DND-41 (cell line): ENCODE results near the gene CDH23.

ENCODE experiments used
- ATAC-seq: fragments of 200-7000 bp; cut with Tn5 transposase; 3 replicates; pipeline ENCODE4 v1.9.1; 2021; ENCODE audit warnings: low read depth; ENCODE audit not compliant: insufficient read depth
- DNase-seq: peaks from one replicate; pipeline ENCODE4 v3.0.0-alpha.2; 2020
- H2AFZ ChIP-seq: 2 replicates; pipeline ENCODE4 v1.6.0; 2012; ENCODE audit warnings: low read depth, low read length
- H3K27ac ChIP-seq: 2 replicates; pipeline ENCODE4 v1.5.1; 2012; ENCODE audit warnings: low read length, inconsistent platforms
- H3K27me3 ChIP-seq: fragments of 200-600 bp; sonication (generic); 2 replicates; pipeline ENCODE4 v1.6.0; 2012; ENCODE audit warnings: low read length, mild to moderate bottlenecking, inconsistent platforms; ENCODE audit not compliant: insufficient read depth, poor library complexity
- H3K36me3 ChIP-seq: 2 replicates; pipeline ENCODE4 v1.5.1; 2012; ENCODE audit warnings: low read length, inconsistent platforms; ENCODE audit not compliant: insufficient read depth
- H3K4me1 ChIP-seq: 2 replicates; pipeline ENCODE4 v1.5.1; 2012; ENCODE audit warnings: mild to moderate bottlenecking, low read length; ENCODE audit not compliant: insufficient read depth
- H3K4me2 ChIP-seq: 2 replicates; pipeline ENCODE4 v1.6.0; 2012; ENCODE audit warnings: mild to moderate bottlenecking, moderate library complexity, low read length, inconsistent platforms; ENCODE audit not compliant: insufficient read depth
- H3K4me3 ChIP-seq, 2 experiments: fragments of 200-600 bp in 1 of 2; shearing (Covaris generic) in 1 of 2; 2 replicates each; pipeline ENCODE4 v1.5.1; 2012 to 2016; ENCODE audit warnings: inconsistent platforms in 2 of 2, low read length in 2 of 2, mild to moderate bottlenecking in 2 of 2, low read depth in 1 of 2, moderate library complexity in 1 of 2
- H3K79me2 ChIP-seq: 2 replicates; pipeline ENCODE4 v1.6.0; 2012; ENCODE audit warnings: low read length, inconsistent platforms; ENCODE audit not compliant: insufficient read depth
- H3K9ac ChIP-seq: 2 replicates; pipeline ENCODE4 v1.6.0; 2012; ENCODE audit warnings: low read depth, mild to moderate bottlenecking, inconsistent platforms, low read length, moderate library complexity
- H3K9me3 ChIP-seq: 2 replicates; pipeline ENCODE4 v1.5.1; 2012; ENCODE audit warnings: low read length, moderate library complexity, mild to moderate bottlenecking, inconsistent platforms; ENCODE audit not compliant: insufficient read depth, severe bottlenecking
- H4K20me1 ChIP-seq: 2 replicates; pipeline ENCODE4 v1.6.0; 2012; ENCODE audit warnings: low read length; ENCODE audit not compliant: insufficient read depth
- CTCF ChIP-seq: IDR thresholded peaks from 2 replicates; pipeline ENCODE4 v1.5.1; 2012; ENCODE audit warnings: borderline replicate concordance, low read length, moderate library complexity, mild to moderate bottlenecking; ENCODE audit not compliant: poor library complexity, severe bottlenecking; ENCODE audit errors: extremely low read depth
- EZH2 ChIP-seq: IDR thresholded peaks from 3 replicates; pipeline ENCODE4 v1.6.1; 2012; ENCODE audit warnings: borderline replicate concordance, low read depth, mild to moderate bottlenecking, moderate library complexity, low read length, inconsistent platforms; ENCODE audit not compliant: severe bottlenecking

Gene CDH23

GRCh38 chr10:71475243-71475871 is 78.6 kb downstream of the CDH23 start:
- Histone ChIP-seq H3K4me2 (no peak overlapping the region), H4K20me1 (no peaks in the 10 kb centered on the region; the same call in 1 of the 2 replicates), H3K9me3 (no peaks in the 10 kb centered on the region), H3K79me2 (no peaks in the 10 kb centered on the region), H3K4me1 (no peaks in the 10 kb centered on the region), H3K27me3 (peaks cover 20% of the 10 kb centered on the region), H2AFZ (no peak overlapping the region), H3K27ac (no peak overlapping the region), H3K9ac (no peak overlapping the region), H3K4me3 (no peak overlapping the region), H3K36me3 (no peaks in the 10 kb centered on the region)
- DNase-seq, result no peak
- peak; percentile 56; the same call in 2 of the 3 replicates for ATAC-seq
- no peak for TF ChIP-seq EZH2
- TF ChIP-seq CTCF, result no peak

GRCh38 chr10:71476228-71477011 is 79.7 kb downstream of the CDH23 start:
- Histone ChIP-seq H3K79me2 (no peaks in the 10 kb centered on the region), H3K27ac (no peak overlapping the region), H3K9me3 (no peaks in the 10 kb centered on the region), H3K9ac (no peak overlapping the region), H3K4me1 (no peaks in the 10 kb centered on the region), H3K4me2 (no peak overlapping the region), H3K36me3 (no peaks in the 10 kb centered on the region), H3K4me3 (no peak overlapping the region), H3K27me3 (peaks cover 17% of the 10 kb centered on the region), H4K20me1 (no peaks in the 10 kb centered on the region; the same call in 1 of the 2 replicates), H2AFZ (no peak overlapping the region)
- TF ChIP-seq CTCF (no peak), EZH2 (no peak)
- ATAC-seq (no peak), DNase-seq (no peak)

- TF ChIP-seq EZH2 (no peak), CTCF (no peak)
- Histone ChIP-seq H3K27me3 (peaks cover 17% of the 10 kb centered on the region), H3K4me3 (no peak overlapping the region), H3K79me2 (no peaks in the 10 kb centered on the region), H3K4me1 (no peaks in the 10 kb centered on the region), H3K4me2 (no peak overlapping the region), H3K27ac (no peak overlapping the region), H3K36me3 (no peaks in the 10 kb centered on the region), H2AFZ (no peak overlapping the region), H3K9me3 (no peaks in the 10 kb centered on the region), H4K20me1 (no peaks in the 10 kb centered on the region), H3K9ac (no peak overlapping the region)
- ATAC-seq (no peak), DNase-seq (no peak)
Measured at GRCh38 chr10:71478173-71478572, 81.5 kb downstream of the CDH23 start.
